HFFc6 (cell line): ENCODE data around the gene WLS. TPM values are rescaled to one million over a fixed set of nuclear protein-coding genes. Genes with fewer than 3 reads are reported as not detected.
A peak's percentile ranks its signal among the peaks of the same experiment; 100 is the strongest.
"Not testable (repeated sequence)": the region's sequence is repeated elsewhere in the genome, so short reads cannot be mapped to it uniquely, and the experiment has no call there.

Experiments used
- DNase-seq: peaks from one replicate; pipeline ENCODE4 v3.0.0-alpha.2; 2018
- H3K27ac Mint-ChIP-seq: 2 replicates; pipeline ENCODE4 v1.8.0; 2020; ENCODE audit warnings: mild to moderate bottlenecking, mixed read lengths
- H3K27me3 Mint-ChIP-seq: 2 replicates; pipeline ENCODE4 v1.8.0; 2021; ENCODE audit warnings: mild to moderate bottlenecking, moderate library complexity, mixed read lengths; ENCODE audit not compliant: insufficient read depth
- H3K36me3 Mint-ChIP-seq: 2 replicates; pipeline ENCODE4 v1.8.0; 2021; ENCODE audit warnings: low read depth, mixed read lengths
- H3K4me1 Mint-ChIP-seq: 2 replicates; pipeline ENCODE4 v1.8.0; 2020; ENCODE audit warnings: low read depth, mixed read lengths
- H3K4me3 Mint-ChIP-seq: 2 replicates; pipeline ENCODE4 v1.8.0; 2020; ENCODE audit warnings: mild to moderate bottlenecking, moderate library complexity, mixed read lengths
- H3K9me3 Mint-ChIP-seq: 2 replicates; pipeline ENCODE4 v1.8.0; 2020; ENCODE audit warnings: mild to moderate bottlenecking, mixed read lengths
- CTCF ChIP-seq: fragments of 200-600 bp; sonication (generic); IDR thresholded peaks from 2 replicates; pipeline ENCODE4 v1.5.0; 2021; ENCODE audit warnings: antibody characterized with exemption, mild to moderate bottlenecking
- total RNA-seq, 6 experiments: library from RNA; stranded (reverse); fragmentation: NEBNext Ultra II Directional; extraction: Animal tissue kit (Norgen Biotek cat#: 25700); gene quantifications; 2 replicates in 1 of 6; 3 replicates in 5 of 6; pipeline ENCODE4 v1.2.3, GENCODE V29; 2021

The WLS gene
- total RNA-seq, 6 experiments from 2014 or later: 39.4 to 52.0 (median 42.3) TPM

- H3K36me3 Mint-ChIP-seq: peaks cover 16% of the 10 kb centered on the region
- peak overlapping the region; percentile 85 for H3K27ac Mint-ChIP-seq
- H3K4me3 Mint-ChIP-seq: peak overlapping the region; percentile 83
- H3K4me1 Mint-ChIP-seq: peaks cover 61% of the 10 kb centered on the region
- peak; percentile 31 for DNase-seq
- H3K9me3 Mint-ChIP-seq: no peaks in the 10 kb centered on the region; the same call in 1 of the 2 replicates
- no peak for TF ChIP-seq CTCF
- no peaks in the 10 kb centered on the region for H3K27me3 Mint-ChIP-seq
Observed at GRCh38 chr1:68173283-68173935, 58.9 kb downstream of the WLS start.

- H3K27me3 Mint-ChIP-seq, DNase-seq, H3K4me3 Mint-ChIP-seq, H3K9me3 Mint-ChIP-seq, H3K27ac Mint-ChIP-seq: not testable (repeated sequence)
- H3K36me3 Mint-ChIP-seq: peaks cover 16% of the 10 kb centered on the region
- peaks cover 45% of the 10 kb centered on the region for H3K4me1 Mint-ChIP-seq
Observed at GRCh38 chr1:68171795-68172194, 60.5 kb downstream of the WLS start.

- Mint-ChIP-seq H3K27ac (no peak overlapping the region), H3K4me3 (no peak overlapping the region), H3K27me3 (no peaks in the 10 kb centered on the region), H3K36me3 (peaks cover 11% of the 10 kb centered on the region), H3K4me1 (peaks cover 14% of the 10 kb centered on the region), H3K9me3 (no peaks in the 10 kb centered on the region; the same call in 1 of the 2 replicates)
- TF ChIP-seq CTCF: no peak
- no peak for DNase-seq
Observed at GRCh38 chr1:68168545-68169171, 63.7 kb downstream of the WLS start.

GRCh38 chr1:68167211-68167610, 65.1 kb downstream of the WLS start:
- no peaks in the 10 kb centered on the region for H3K4me1 Mint-ChIP-seq
- no peak overlapping the region for H3K4me3 Mint-ChIP-seq
- H3K9me3 Mint-ChIP-seq: no peaks in the 10 kb centered on the region; the same call in 1 of the 2 replicates
- no peak overlapping the region for H3K27ac Mint-ChIP-seq
- no peak for DNase-seq
- peaks cover 11% of the 10 kb centered on the region for H3K36me3 Mint-ChIP-seq
- H3K27me3 Mint-ChIP-seq: no peaks in the 10 kb centered on the region
- TF ChIP-seq CTCF: no peak

- no peaks in the 10 kb centered on the region for H3K4me1 Mint-ChIP-seq
- DNase-seq: no peak
- H3K36me3 Mint-ChIP-seq: peaks cover 8% of the 10 kb centered on the region
- no peaks in the 10 kb centered on the region; the same call in 1 of the 2 replicates for H3K9me3 Mint-ChIP-seq
- H3K4me3 Mint-ChIP-seq: no peak overlapping the region
- TF ChIP-seq CTCF: no peak
- no peak overlapping the region for H3K27ac Mint-ChIP-seq
- no peaks in the 10 kb centered on the region for H3K27me3 Mint-ChIP-seq
Observed at GRCh38 chr1:68166348-68166747, 66.0 kb downstream of the WLS start.

- TF ChIP-seq CTCF: no peak
- no peaks in the 10 kb centered on the region for H3K27me3 Mint-ChIP-seq
- no peak for DNase-seq
Observed at GRCh38 chr1:68165665-68166064, 66.7 kb downstream of the WLS start.

More at GRCh38 chr1:68165665-68166064, 66.7 kb downstream of the WLS start:
- Mint-ChIP-seq H3K9me3 (no peaks in the 10 kb centered on the region), H3K36me3 (peaks cover 2% of the 10 kb centered on the region), H3K4me1 (no peaks in the 10 kb centered on the region), H3K27ac (no peak overlapping the region), H3K4me3 (no peak overlapping the region)
